GM21723 (cell line): Measurements from ENCODE around the gene FMNL2.
A peak's percentile ranks its signal among the peaks of the same experiment; 100 is the strongest.
"Not testable (repeated sequence)": the region's sequence is repeated elsewhere in the genome, so short reads cannot be mapped to it uniquely, and the experiment has no call there.

Source experiments
- ATAC-seq: cut with Tn5 transposase; IDR thresholded peaks from one replicate; pipeline ENCODE4 v1.9.1; 2021; ENCODE audit warnings: mild to moderate bottlenecking, moderate library complexity; ENCODE audit not compliant: unreplicated experiment

The FMNL2 gene

DNA sequence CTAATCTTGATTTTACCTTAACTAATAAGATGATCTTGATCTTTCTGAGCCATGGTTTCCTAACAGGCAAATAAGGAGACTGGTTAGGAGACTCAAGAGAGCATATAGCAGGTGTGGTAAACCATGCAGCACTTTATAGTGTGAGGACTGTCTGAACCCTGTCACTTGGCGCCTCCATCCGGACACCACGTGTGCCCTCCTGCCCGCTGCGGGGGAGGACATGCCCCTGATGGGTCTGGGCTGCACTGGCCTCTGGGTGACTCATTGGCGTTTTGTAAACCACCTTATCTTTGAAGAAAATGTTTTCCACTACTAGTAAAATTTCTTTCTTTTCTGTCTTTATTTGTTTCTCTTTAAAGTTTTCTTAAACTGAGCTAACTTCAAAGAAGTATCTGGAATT lies 131.1 kb downstream of the FMNL2 start:
- ATAC-seq = peak; percentile 34

DNA sequence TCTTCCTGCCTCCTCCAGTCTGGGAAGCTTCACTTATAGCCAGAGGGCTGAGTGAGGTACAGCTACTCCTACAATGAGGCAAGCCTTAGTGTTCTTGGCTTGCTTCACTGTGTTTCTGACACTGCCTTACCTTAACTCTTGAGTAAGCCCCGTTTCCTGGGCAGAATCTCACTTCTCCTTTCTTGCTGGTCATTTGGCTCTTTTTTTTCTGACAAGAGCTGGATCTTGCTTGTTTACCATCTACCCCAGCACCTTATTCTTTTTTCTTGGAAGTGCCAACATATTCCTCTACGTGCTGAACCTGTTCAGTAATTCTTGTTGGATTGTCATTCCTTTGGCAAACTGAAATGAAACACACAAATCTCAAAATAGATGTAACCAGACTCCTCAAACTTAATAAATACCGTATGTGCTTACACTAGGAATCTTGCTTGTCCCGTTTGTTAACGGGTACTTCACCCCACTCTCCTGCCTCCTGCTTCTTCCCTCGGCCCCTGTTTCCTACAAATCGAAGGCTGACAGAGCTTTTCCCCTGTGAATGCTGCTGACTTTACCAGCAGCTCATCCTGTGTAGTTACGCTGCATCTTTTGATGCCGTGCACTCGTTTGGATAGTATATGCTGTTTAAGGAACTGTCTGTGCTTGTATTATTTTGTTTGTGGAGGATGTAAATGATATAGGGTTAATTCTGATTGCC lies 132.2 kb downstream of the FMNL2 start:
- peak; percentile 92 for ATAC-seq

DNA sequence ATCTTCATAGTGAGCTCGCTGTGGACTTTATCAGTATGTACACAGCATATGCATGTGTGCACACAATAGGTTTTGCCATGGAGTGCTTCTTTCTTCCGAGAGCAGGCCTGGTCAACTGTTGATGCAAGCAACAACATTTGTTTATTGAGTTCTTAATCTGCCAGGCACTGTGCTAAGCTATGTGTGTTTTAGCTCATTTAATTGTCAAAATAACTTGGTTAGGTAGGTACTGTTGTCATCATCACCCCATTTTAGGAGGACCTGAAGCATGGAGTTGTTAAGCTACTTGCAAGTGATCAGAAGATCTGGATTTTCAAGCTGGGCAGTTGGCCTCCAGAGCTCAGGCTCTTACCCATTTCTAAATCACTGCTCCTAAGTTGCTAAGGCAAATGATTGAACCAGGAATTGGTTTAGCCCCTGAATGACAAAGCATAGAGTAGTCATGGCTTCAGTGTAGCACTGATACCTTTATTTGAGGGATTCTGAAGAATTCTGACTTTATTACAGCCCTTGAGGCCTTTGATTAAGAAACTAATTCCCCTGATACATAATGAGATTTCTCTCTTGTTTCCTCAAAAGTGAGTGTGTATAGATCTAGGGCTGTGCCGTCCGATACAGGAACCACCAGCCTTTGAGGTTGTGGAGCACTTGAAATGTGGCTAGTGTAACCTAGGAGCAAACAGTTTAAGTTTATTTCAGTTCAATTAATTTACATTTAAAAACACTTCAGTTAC lies 132.9 kb downstream of the FMNL2 start:
- ATAC-seq = peak; percentile 23

DNA sequence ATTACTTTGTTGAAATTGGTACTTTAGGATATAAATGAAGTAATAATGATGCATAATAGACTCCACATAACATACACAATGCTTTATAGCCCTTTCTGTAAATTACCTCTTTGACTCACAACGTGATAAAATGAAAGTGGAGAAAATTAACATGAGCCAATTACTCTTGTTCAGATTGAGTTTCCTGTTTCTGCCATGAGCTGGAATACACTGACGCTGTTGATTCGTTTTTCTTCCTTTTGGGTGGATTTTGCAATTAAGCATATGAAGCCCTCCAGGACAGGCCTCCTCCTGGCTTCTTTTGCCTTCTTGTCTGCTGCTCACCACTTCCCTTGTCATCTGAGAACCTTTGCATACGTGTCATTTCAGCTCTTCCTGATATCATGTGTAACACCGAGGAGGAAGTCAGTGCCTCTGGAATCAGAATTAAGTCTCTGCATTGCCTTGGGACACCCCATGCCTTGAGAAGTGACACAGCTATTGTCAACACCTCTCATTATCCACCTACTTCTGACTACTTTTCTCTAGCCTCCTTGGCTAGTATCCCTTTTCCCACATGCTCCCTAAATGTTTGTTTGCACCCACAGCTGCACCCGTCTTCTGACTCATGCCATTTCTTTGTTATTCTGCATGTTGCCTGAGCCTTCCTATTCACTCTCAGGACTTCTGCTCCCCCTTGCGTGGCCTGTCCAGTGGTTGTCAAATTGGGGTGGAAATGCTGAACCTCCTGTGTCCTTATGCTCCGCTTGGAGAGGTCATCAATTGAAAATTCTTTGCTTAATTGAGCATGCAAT lies 134.1 kb downstream of the FMNL2 start:
- peak; percentile 22 for ATAC-seq

GRCh38 chr2:152470861-152471854 lies 136.2 kb downstream of the FMNL2 start:
- no peak for ATAC-seq

GRCh38 chr2:152472481-152472887 lies 137.5 kb downstream of the FMNL2 start:
- ATAC-seq = no peak

DNA sequence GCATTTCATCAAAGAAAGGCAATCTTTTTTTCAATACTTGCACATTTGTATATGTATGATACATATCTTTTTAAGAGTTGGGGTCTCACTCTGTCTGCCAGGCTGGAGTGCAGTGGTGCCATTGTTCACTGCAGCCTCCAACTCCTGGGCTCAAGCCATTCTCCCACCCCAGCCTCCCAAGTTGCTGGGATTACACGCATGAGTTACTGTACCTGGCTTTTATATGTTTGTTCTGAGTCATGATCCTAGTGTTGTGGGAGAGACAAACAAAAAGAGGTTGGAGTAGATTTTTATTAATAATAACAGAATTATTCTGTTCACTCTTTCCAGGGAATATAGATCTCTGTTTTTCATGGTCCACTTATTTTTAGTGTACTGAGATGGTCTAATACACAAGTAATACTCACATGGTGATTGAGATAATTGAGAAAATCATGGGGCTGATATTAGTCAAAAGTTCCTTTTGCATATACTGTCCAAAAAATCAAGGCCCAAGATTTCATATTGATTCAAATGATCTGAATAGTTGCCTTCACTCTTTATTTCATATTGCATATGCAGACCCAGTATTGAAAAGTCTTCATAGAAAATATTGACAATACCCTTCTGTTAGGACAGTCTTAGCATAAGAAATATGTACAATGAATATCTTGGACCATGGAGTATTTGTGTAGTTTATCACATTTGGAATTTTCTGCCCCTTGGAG lies 138.3 kb downstream of the FMNL2 start:
- ATAC-seq = no peak

DNA sequence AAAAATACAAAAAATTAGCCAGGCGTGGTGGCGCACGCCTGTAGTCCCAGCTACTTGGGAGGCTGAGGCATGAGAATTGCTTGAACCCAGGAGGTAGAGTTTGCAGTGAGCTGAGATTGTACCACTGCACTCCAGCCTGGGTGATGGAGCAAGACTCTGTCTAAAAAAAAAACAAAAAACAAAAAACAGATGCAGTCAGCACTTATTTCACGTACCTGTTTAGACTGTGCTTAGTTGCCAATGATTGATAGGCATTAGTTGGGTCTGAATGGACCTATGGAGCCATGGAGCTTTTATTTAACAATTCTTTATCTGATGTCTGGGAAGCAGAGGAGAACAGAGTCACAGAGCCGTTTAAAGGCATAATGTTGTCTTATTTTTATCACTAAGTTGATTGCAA lies 139.5 kb downstream of the FMNL2 start:
- not testable (repeated sequence) for ATAC-seq

DNA sequence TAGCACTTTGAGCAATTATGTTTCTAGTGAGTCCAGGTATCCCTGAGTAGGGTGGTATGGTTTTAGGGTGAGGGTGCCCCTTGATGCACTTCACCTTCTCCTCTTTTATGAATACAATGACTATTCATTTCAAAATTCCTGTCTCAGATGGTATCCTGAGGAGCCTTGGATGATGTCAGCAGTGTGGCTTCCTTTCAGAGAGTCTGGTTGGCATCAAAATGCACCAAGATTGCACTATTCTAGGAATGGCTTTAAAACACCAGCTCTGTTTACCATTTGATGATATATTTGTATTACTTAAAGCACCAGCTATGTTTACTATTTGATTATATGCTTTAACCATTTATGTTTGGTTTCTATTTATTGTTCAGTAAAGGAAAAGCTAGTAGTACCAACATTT lies 141.0 kb downstream of the FMNL2 start:
- no peak for ATAC-seq

- no peak for ATAC-seq
These were observed 142.5 kb downstream of the FMNL2 start for GRCh38 chr2:152477347-152478092.

DNA sequence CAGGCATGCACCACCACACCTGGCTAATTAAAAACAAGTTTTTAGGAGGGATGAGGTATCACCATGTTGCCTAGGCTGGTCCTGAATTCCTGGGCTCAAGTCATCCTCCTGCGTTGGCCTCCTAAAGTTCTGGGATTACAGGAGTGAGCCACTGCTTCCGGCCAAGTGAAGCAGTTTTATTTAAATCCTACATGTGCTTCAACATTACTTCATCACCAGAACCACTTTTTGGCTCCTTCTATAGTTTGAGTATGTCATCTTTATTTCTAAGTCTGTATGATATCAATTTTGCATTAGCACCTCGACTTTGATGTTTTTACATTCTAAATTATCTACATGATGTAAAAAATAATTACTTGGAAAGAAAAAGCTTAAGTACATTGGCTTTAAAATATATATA lies 144.3 kb downstream of the FMNL2 start:
- no peak for ATAC-seq

DNA sequence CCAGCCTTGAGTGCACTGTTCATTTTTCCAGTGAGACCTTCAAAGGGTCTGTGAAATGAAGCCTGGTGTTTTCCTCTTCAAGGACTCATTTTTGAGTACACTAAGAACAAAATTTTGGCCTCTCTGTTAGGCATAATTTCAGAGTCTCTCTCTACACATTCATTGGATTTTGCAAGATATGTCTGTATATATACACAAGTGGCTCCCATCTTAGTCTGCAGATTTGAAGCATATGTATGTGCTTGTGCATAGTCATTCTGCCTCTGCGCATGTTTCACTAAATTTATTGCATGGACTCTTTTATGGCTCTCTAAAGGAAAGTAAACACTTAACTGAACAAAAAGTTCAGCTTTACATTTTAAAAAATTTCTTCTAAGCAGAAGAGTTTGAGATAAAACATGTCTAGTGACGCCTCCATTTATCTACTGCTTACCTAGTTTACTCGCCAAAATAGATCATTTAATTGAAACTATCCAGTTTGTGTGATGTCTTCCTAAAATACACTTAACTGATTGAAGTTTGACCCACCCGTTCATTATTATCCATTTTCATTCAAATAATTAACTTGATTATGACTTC lies 145.9 kb downstream of the FMNL2 start:
- ATAC-seq = no peak

DNA sequence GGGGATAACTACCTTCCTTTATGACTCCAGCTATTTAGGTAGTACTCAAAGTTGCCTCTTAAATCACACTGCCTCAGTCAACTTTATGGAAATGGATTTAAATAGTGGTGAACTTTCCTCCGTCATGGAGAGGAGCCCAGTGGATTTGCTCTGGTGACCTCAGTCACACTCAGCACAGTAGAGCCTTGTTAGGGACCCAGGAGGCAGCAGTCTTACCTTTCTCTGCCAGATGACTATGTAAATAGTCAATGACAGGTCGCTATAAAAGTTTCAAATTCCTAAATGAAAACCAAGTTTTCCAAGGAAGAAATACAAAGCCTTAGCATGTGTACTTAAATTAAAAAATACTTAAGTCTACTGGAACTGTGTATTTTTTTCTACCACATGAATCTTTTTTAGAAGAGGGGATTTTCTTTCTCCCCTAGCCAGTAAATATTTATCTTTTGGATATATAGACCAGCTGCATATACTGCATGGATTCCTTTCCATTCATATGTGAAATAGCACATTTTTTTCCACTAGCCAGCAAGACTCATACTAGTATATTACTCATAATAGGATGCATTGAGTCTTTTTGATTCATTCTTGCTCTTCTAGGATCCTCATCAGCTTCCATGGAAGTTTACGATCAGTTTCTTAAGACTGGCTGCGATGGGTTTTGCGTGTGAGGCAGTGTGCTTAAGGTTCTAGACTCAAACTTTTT lies 147.1 kb downstream of the FMNL2 start:
- ATAC-seq = no peak

GRCh38 chr2:152483276-152484063 lies 148.5 kb downstream of the FMNL2 start:
- no peak for ATAC-seq

DNA sequence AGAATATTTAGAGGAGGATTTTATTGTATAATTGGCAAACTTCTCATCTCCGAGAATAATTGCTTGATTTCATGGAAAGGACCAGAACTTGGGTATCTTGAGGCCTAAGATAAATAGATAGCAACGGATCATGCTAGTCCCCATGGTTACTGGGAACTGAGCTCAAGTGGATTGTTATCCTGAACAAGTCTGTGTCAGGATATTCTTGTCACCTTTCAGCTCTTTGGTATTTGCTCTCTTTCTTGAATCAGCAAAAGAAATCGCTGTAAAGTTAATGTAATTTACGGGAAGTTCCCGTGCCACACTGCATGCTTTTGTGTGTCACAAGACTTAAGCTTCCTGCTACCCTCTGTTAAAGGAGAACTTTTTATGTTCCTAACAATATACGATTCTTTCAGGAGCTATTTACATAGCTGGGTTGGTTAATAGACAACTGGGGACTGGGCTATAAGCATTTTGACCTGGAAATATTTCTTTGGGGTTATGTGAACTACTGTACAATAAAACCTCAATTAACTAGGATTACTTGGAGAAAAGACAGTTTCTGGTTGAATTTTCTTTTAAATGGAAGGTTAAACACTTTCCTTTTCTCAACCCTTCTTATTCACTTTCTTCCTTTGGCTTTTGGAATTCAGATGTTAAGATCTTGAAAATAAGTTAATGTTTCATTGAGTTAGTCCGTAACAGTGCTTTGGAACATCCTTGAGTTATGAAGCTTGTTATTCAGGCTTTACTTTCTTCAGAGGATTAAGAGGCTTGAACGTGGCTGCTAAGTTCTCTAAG lies 151.2 kb downstream of the FMNL2 start:
- no peak for ATAC-seq

DNA sequence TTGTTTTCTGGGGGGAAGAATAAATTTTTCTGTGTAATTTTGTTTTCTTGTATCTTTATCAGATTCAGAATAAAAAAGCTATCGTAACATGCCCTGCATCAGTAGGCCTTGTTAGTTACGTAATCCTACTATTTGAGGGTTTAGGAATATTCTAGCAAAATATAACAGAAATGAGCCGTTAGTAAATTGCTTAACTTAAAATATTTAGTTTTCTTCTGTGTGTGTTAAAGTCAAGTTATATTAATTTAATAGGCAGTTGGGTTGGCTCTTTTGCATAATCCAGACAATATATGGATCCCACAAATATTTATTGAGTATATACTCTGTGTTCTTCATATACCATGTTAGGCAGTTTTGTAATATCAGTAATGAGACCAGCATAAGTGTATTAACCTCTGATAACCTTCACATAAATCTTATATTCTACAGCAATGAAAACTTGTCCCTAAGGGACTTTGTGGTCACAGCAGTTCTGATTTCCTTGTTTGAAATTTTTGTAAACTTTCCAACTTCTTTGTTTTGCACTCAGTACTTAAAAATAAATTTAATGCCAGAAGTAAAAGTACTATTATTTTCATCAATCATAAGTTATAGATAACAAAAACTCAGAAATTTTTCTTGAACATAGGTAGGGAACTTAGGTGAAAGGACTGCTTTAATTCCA lies 151.9 kb downstream of the FMNL2 start:
- no peak for ATAC-seq
